Measurements from ENCODE around the gene ARHGEF3. TPM values are rescaled to one million over a fixed set of nuclear protein-coding genes. Genes with fewer than 3 reads are reported as not detected.
"Not testable (repeated sequence)": the region's sequence is repeated elsewhere in the genome, so short reads cannot be mapped to it uniquely, and the experiment has no call there.

The ARHGEF3 gene
- total RNA-seq, 1 donor from 2014 or later, result 17.4 TPM

- no peak for DNase-seq (ENCODE audit: extremely low spot score in 2 of 2)
- H3K4me3 ChIP-seq, result no peak overlapping the region
- no peaks in the 10 kb centered on the region for H3K36me3 ChIP-seq
- no peak overlapping the region for H3K27ac ChIP-seq
- no peaks in the 10 kb centered on the region for H3K4me1 ChIP-seq
- H3K27me3 ChIP-seq, result no peaks in the 10 kb centered on the region
- no peaks in the 10 kb centered on the region for H3K9me3 ChIP-seq
- intact Hi-C loops (cut with DNase I), result no loop called here
- TF ChIP-seq POLR2A (IDR thresholded peaks at IDR 0.05), result no peak
- TF ChIP-seq POLR2AphosphoS5 (IDR thresholded peaks at IDR 0.05; ENCODE audit: insufficient read depth in 1 of 2, low read depth in 1 of 2), result no peak
- TF ChIP-seq CTCF (IDR thresholded peaks at IDR 0.05), result no peak
These were observed 108.0 kb downstream of the ARHGEF3 start for GRCh38 chr3:56693750-56694149.

GRCh38 chr3:56692520-56693433 lies 109.0 kb downstream of the ARHGEF3 start:
- H3K27ac ChIP-seq; H3K4me1 ChIP-seq; H3K36me3 ChIP-seq; H3K9me3 ChIP-seq; DNase-seq (ENCODE audit: extremely low spot score in 2 of 2); intact Hi-C loops (cut with DNase I); H3K4me3 ChIP-seq; H3K27me3 ChIP-seq: not testable (repeated sequence)

GRCh38 chr3:56692001-56692365 lies 109.8 kb downstream of the ARHGEF3 start:
- H3K9me3 ChIP-seq; H3K27ac ChIP-seq; DNase-seq (ENCODE audit: extremely low spot score in 2 of 2); intact Hi-C loops (cut with DNase I); H3K4me3 ChIP-seq; H3K27me3 ChIP-seq; H3K4me1 ChIP-seq; H3K36me3 ChIP-seq: not testable (repeated sequence)

GRCh38 chr3:56691165-56692000 lies 110.4 kb downstream of the ARHGEF3 start:
- Histone ChIP-seq H3K36me3 (no peaks in the 10 kb centered on the region), H3K27me3 (no peaks in the 10 kb centered on the region), H3K27ac (no peak overlapping the region), H3K9me3 (no peaks in the 10 kb centered on the region), H3K4me1 (no peaks in the 10 kb centered on the region), H3K4me3 (no peak overlapping the region)
- intact Hi-C loops (cut with DNase I), result no loop called here
- DNase-seq (ENCODE audit: extremely low spot score in 2 of 2), result no peak
- TF ChIP-seq POLR2A (IDR thresholded peaks at IDR 0.05), result no peak
- no peak for TF ChIP-seq CTCF (IDR thresholded peaks at IDR 0.05)
- TF ChIP-seq POLR2AphosphoS5 (IDR thresholded peaks at IDR 0.05; ENCODE audit: insufficient read depth in 1 of 2, low read depth in 1 of 2), result no peak

GRCh38 chr3:56689303-56689702 lies 112.4 kb downstream of the ARHGEF3 start:
- Histone ChIP-seq H3K9me3 (no peaks in the 10 kb centered on the region), H3K27me3 (no peaks in the 10 kb centered on the region), H3K4me3 (no peak overlapping the region), H3K36me3 (no peaks in the 10 kb centered on the region), H3K4me1 (no peaks in the 10 kb centered on the region), H3K27ac (no peak overlapping the region)
- TF ChIP-seq CTCF (IDR thresholded peaks at IDR 0.05), result no peak
- no peak for TF ChIP-seq POLR2A (IDR thresholded peaks at IDR 0.05)
- TF ChIP-seq POLR2AphosphoS5 (IDR thresholded peaks at IDR 0.05; ENCODE audit: insufficient read depth in 1 of 2, low read depth in 1 of 2), result no peak
- DNase-seq (ENCODE audit: extremely low spot score in 2 of 2), result no peak
- intact Hi-C loops (cut with DNase I), result no loop called here

- TF ChIP-seq POLR2AphosphoS5 (IDR thresholded peaks at IDR 0.05; ENCODE audit: insufficient read depth in 1 of 2, low read depth in 1 of 2), result no peak
- no peak for TF ChIP-seq POLR2A (IDR thresholded peaks at IDR 0.05)
- TF ChIP-seq CTCF (IDR thresholded peaks at IDR 0.05), result no peak
- no peak overlapping the region for H3K4me3 ChIP-seq
- no peaks in the 10 kb centered on the region for H3K4me1 ChIP-seq
- no peak for DNase-seq (ENCODE audit: extremely low spot score in 2 of 2)
- H3K27ac ChIP-seq, result no peak overlapping the region
- no peaks in the 10 kb centered on the region for H3K9me3 ChIP-seq
- H3K36me3 ChIP-seq, result no peaks in the 10 kb centered on the region
- intact Hi-C loops (cut with DNase I), result no loop called here
- no peaks in the 10 kb centered on the region for H3K27me3 ChIP-seq
These were observed 113.6 kb downstream of the ARHGEF3 start for GRCh38 chr3:56688191-56688590.
